Keratinocyte (primary cell): ENCODE data around the gene CNFN. TPM values are rescaled to one million over a fixed set of nuclear protein-coding genes. Genes with fewer than 3 reads are reported as not detected.
A peak's percentile ranks its signal among the peaks of the same experiment; 100 is the strongest.

Experiments
- DNase-seq: peaks from one replicate; pipeline ENCODE4 v3.0.0-alpha.2; 2011; ENCODE audit warnings: low read depth, missing footprints, low spot score
- FAIRE-seq: peaks from 2 replicates; lab custom pipeline; 2011; peaks lifted over from hg19 to GRCh38; lab: Jason Lieb, UNC
- H2AFZ ChIP-seq: 2 replicates; pipeline ENCODE4 v1.6.0; 2012; ENCODE audit warnings: low read length, control low read depth, inconsistent platforms; ENCODE audit not compliant: control insufficient read depth
- H3K27ac ChIP-seq: 2 replicates; pipeline ENCODE4 v1.5.1; 2011; ENCODE audit warnings: low read length; ENCODE audit not compliant: control insufficient read depth, insufficient read depth
- H3K27me3 ChIP-seq: 3 replicates; pipeline ENCODE4 v1.6.0; 2011; ENCODE audit warnings: low read length; ENCODE audit not compliant: control insufficient read depth, insufficient read depth; ENCODE audit errors: extremely low read depth
- H3K36me3 ChIP-seq, 2 experiments: 2 replicates in 1 of 2; 3 replicates in 1 of 2; pipeline ENCODE4 v1.5.1; 2011; ENCODE audit warnings: low read length in 2 of 2, mild to moderate bottlenecking in 1 of 2; ENCODE audit not compliant: control insufficient read depth in 2 of 2, insufficient read depth in 2 of 2; ENCODE audit errors: extremely low read depth in 1 of 2
- H3K4me1 ChIP-seq: 3 replicates; pipeline ENCODE4 v1.5.1; 2011; ENCODE audit warnings: low read length; ENCODE audit not compliant: control insufficient read depth, insufficient read depth; ENCODE audit errors: extremely low read depth
- H3K4me2 ChIP-seq: 3 replicates; pipeline ENCODE4 v1.6.0; 2011; ENCODE audit warnings: low read depth, low read length; ENCODE audit not compliant: control insufficient read depth, insufficient read depth; ENCODE audit errors: extremely low read depth
- H3K4me3 ChIP-seq, 3 experiments: fragments of 200-600 bp in 1 of 3; sonication (generic) in 1 of 3; 2 replicates in 2 of 3; 3 replicates in 1 of 3; pipeline ENCODE4 v1.5.1; 2011 to 2016; ENCODE audit warnings: low read length in 3 of 3, mild to moderate bottlenecking in 3 of 3, control low read depth in 2 of 3, inconsistent platforms in 1 of 3, low read depth in 1 of 3, mixed read lengths in 1 of 3, mixed run types in 1 of 3, moderate library complexity in 1 of 3; ENCODE audit not compliant: control insufficient read depth in 2 of 3, insufficient read depth in 2 of 3; ENCODE audit errors: extremely low read depth in 1 of 3
- H3K79me2 ChIP-seq: 2 replicates; pipeline ENCODE4 v1.6.0; 2012; ENCODE audit warnings: low read length; ENCODE audit not compliant: control insufficient read depth, insufficient read depth
- H3K9ac ChIP-seq: 3 replicates; pipeline ENCODE4 v1.6.0; 2011; ENCODE audit warnings: low read length; ENCODE audit not compliant: control insufficient read depth, insufficient read depth; ENCODE audit errors: extremely low read depth
- H3K9me1 ChIP-seq: 3 replicates; pipeline ENCODE4 v1.6.0; 2011; ENCODE audit warnings: low read length; ENCODE audit not compliant: control insufficient read depth, insufficient read depth; ENCODE audit errors: extremely low read depth
- H3K9me3 ChIP-seq: 2 replicates; pipeline ENCODE4 v1.5.1; 2012; ENCODE audit warnings: low read depth, low read length; ENCODE audit not compliant: control insufficient read depth
- H4K20me1 ChIP-seq: 3 replicates; pipeline ENCODE4 v1.6.0; 2011; ENCODE audit warnings: low read length; ENCODE audit not compliant: control insufficient read depth, insufficient read depth; ENCODE audit errors: extremely low read depth
- EZH2 ChIP-seq: IDR thresholded peaks from one replicate; pipeline ENCODE4 v1.6.1; 2012; ENCODE audit warnings: inconsistent platforms, mild to moderate bottlenecking, low read length, moderate library complexity
- dilution Hi-C: fragments of 300-500 bp; cut with MboI; formaldehyde crosslinking; loops from one replicate; pipeline ENCODE4 v1.7.0; 2020; ENCODE audit warnings: low sequenced_read_pairs; ENCODE audit not compliant: extremely low pct_ligation_motif_present
- polyA plus RNA-seq, 5 experiments: library from polyadenylated mRNA; depleted of rRNA in 3 of 5; stranded (reverse) in 3 of 5; stranded (forward) in 1 of 5; unstranded in 1 of 5; fragments of >200 nt; gene quantifications; 1 replicate in 1 of 5; 2 replicates in 3 of 5; 3 replicates in 1 of 5; pipeline versions ENCODE4 v1.2.1 to v1.2.3, GENCODE V29; 2011 to 2012; ENCODE audit warnings: missing spikeins in 2 of 5, low read depth in 1 of 5, low replicate concordance in 1 of 5
- TF ChIP-seq, protein P1 (sequence below), 3 experiments: IDR thresholded peaks in 1 of 3; conservative IDR thresholded peaks in 1 of 3; optimal IDR thresholded peaks in 1 of 3; 2 replicates in 2 of 3; 3 replicates in 1 of 3; pipeline versions ENCODE3 to v1.5.1; 2011; ENCODE audit warnings: low read length in 3 of 3, mild to moderate bottlenecking in 3 of 3, moderate library complexity in 2 of 3, control low read depth in 1 of 3, inconsistent platforms in 1 of 3; ENCODE audit not compliant: insufficient read depth in 2 of 3; ENCODE audit errors: extremely low read depth in 1 of 3

Gene CNFN
- polyA plus RNA-seq, 1 donor (not counting 4 experiments of a cell fraction or from before 2014, with no cell fraction given) = 3.0 TPM

DNA sequence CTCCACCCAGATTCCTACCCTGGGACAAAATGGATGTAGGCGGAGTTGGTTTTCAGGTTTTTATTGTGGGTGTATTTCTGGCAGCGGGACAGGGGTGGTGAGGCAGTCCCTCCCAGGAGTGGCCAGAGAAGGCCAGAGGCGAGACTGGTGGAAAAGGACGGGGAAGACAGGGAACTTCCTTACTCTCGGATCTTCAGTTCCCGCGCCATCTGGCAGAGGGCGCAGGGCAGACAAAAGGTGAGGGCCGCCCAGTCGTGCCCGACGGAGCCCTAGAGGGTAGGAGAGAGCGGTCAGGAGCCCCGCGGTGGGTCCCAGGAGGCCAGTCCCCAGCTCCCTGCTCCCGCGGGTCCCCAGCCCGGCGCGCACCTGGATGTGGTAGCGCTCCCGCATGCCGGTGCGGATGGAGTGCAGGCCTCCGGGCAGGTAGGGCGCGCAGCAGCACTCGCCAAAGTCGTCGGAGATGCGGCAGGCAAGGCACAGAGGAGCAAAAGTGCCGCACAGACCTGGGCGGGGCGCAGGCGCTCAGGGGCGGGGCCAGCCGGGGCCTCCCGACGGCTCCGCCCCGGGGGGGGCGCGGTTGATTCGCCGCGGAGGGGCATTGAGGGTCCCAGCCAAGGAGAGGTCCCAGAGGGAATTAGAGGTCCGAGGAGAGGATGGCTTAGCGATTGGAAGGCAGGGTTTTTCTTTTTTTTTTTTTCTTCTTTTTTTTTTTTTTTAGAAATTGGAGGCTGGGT lies 3.0 kb downstream of the CNFN start:
- dilution Hi-C loops = no loop called here
- no peaks in the 10 kb centered on the region for H4K20me1 ChIP-seq
- peak overlapping the region; percentile 65 for H3K9ac ChIP-seq
- H3K27me3 ChIP-seq = peaks cover 29% of the 10 kb centered on the region
- FAIRE-seq (no peak), DNase-seq (no peak)
- peak overlapping the region; percentile 40 to 69 (median 62) for H3K4me3 ChIP-seq
- no peak for TF ChIP-seq EZH2
- TF ChIP-seq, protein P1, sequence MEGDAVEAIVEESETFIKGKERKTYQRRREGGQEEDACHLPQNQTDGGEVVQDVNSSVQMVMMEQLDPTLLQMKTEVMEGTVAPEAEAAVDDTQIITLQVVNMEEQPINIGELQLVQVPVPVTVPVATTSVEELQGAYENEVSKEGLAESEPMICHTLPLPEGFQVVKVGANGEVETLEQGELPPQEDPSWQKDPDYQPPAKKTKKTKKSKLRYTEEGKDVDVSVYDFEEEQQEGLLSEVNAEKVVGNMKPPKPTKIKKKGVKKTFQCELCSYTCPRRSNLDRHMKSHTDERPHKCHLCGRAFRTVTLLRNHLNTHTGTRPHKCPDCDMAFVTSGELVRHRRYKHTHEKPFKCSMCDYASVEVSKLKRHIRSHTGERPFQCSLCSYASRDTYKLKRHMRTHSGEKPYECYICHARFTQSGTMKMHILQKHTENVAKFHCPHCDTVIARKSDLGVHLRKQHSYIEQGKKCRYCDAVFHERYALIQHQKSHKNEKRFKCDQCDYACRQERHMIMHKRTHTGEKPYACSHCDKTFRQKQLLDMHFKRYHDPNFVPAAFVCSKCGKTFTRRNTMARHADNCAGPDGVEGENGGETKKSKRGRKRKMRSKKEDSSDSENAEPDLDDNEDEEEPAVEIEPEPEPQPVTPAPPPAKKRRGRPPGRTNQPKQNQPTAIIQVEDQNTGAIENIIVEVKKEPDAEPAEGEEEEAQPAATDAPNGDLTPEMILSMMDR (optimal IDR thresholded peaks at IDR 0.05 in 1 of 3, IDR thresholded peaks at IDR 0.05 in 1 of 3, conservative IDR thresholded peaks at IDR 0.05 in 1 of 3; ENCODE audit: extremely low read depth in 1 of 3, insufficient read depth in 2 of 3, low read length in 3 of 3) = peak; percentile 60 to 66 (median 61)
- H3K4me1 ChIP-seq = peaks cover 6% of the 10 kb centered on the region
- no peaks in the 10 kb centered on the region for H3K36me3 ChIP-seq
- peak overlapping the region; percentile 72 for H3K4me2 ChIP-seq
- H2AFZ ChIP-seq = peak overlapping the region; percentile 82
- no peaks in the 10 kb centered on the region for H3K79me2 ChIP-seq
- no peaks in the 10 kb centered on the region for H3K9me3 ChIP-seq
- H3K9me1 ChIP-seq = no peaks in the 10 kb centered on the region
- no peak overlapping the region for H3K27ac ChIP-seq

DNA sequence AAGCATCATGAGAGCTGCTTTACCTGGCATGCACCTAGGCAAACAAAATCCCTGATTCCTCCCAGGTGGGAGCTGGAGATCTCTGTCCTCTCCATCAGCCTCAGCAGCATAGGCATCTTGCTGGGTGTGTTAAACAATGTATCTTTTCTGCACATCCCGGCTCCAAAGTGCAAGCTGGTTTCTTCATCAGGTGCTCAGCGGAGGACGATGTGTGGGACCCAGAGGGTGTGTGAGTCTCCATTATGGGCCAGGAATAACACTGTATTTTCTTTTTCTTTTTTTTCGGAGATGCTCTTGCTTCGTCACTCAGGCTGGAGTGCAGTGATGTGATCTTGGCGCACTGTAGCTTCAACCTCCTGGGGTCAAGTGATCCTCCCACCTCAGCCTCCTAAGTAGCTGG lies 9.9 kb downstream of the CNFN start:
- peaks cover 6% of the 10 kb centered on the region for H3K4me1 ChIP-seq
- H3K36me3 ChIP-seq = no peaks in the 10 kb centered on the region
- H3K4me3 ChIP-seq = no peak overlapping the region
- DNase-seq (no peak), FAIRE-seq (no peak)
- no peak for TF ChIP-seq EZH2
- TF ChIP-seq, protein P1 (optimal IDR thresholded peaks at IDR 0.05 in 1 of 3, IDR thresholded peaks at IDR 0.05 in 1 of 3, conservative IDR thresholded peaks at IDR 0.05 in 1 of 3; ENCODE audit: extremely low read depth in 1 of 3, insufficient read depth in 2 of 3, low read length in 3 of 3) = no peak
- H3K79me2 ChIP-seq = no peaks in the 10 kb centered on the region
- no peaks in the 10 kb centered on the region for H3K9me1 ChIP-seq
- H4K20me1 ChIP-seq = no peaks in the 10 kb centered on the region
- H2AFZ ChIP-seq = no peak overlapping the region
- H3K9ac ChIP-seq = no peak overlapping the region
- H3K27ac ChIP-seq = no peak overlapping the region
- dilution Hi-C loops = no loop called here
- no peaks in the 10 kb centered on the region for H3K9me3 ChIP-seq
- peaks cover 5% of the 10 kb centered on the region for H3K27me3 ChIP-seq
- H3K4me2 ChIP-seq = no peak overlapping the region
